Mucosa of descending colon (tissue), 3 donors: ENCODE measurements around the gene TNNI3K. TPM values are rescaled to one million over a fixed set of nuclear protein-coding genes. Genes with fewer than 3 reads are reported as not detected.

Source experiments
- ATAC-seq: fragments of 200-7000 bp; cut with Tn5 transposase; one replicate; pipeline ENCODE4 v1.9.1; 2020; ENCODE audit warnings: mild to moderate bottlenecking, moderate library complexity
- DNase-seq, 3 donors: peaks; one replicate each; pipeline ENCODE4 v3.0.0-alpha.2; 2020
- H3K36me3 ChIP-seq: fragments of 200-600 bp; one replicate; pipeline ENCODE4 v1.8.0; 2021; ENCODE audit warnings: low read depth, mild to moderate bottlenecking
- H3K4me1 ChIP-seq: fragments of 200-600 bp; one replicate; pipeline ENCODE4 v1.8.0; 2021; ENCODE audit warnings: low read depth, mild to moderate bottlenecking
- H3K4me3 ChIP-seq: fragments of 200-600 bp; one replicate; pipeline ENCODE4 v1.8.0; 2021; ENCODE audit warnings: mild to moderate bottlenecking
- H3K9me3 ChIP-seq: fragments of 200-600 bp; one replicate; pipeline ENCODE4 v1.8.0; 2021; ENCODE audit warnings: mild to moderate bottlenecking
- CTCF ChIP-seq: fragments of 200-600 bp; IDR thresholded peaks from one replicate; pipeline ENCODE4 v1.8.0; 2022; ENCODE audit warnings: antibody characterized with exemption, mild to moderate bottlenecking
- intact Hi-C, 2 donors: fragments of 100-400 bp; cut with DNase I in 1 of 2; cut with micrococcal nuclease in 1 of 2; formaldehyde crosslinking; loops; one replicate each; pipeline versions ENCODE4 v1.11.0 to v1.11.1; 2022; cut with DNase I, micrococcal nuclease
- total RNA-seq, 3 donors: library from RNA; stranded (reverse); fragmentation: NEBNext Ultra II Directional in 2 of 3; extraction: Animal tissue kit (Norgen Biotek cat#: 25700) in 2 of 3; gene quantifications; one replicate each; pipeline versions ENCODE4 v1.2.1 to v1.2.4, GENCODE V29; 2021 to 2023
- donor health status: DM: no; HTN: no; CAD: no; lungs with moderate emphysema.
- donor health status: DM: no; HTN: no; CAD: no.
- donor health status: DM: no; HTN: yes; CAD: no.

TNNI3K gene
- total RNA-seq, 3 donors from 2014 or later: 0.72 to 1.1 (median 1.1) TPM

GRCh38 chr1:74316302-74316701, 81.1 kb downstream of the TNNI3K start:
- H3K9me3 ChIP-seq: no peaks in the 10 kb centered on the region
- TF ChIP-seq CTCF: no peak
- no peak overlapping the region for H3K4me3 ChIP-seq
- intact Hi-C loops: no loop called here
- H3K4me1 ChIP-seq: no peaks in the 10 kb centered on the region
- ATAC-seq (no peak), DNase-seq (no peak)
- H3K36me3 ChIP-seq: no peaks in the 10 kb centered on the region

- H3K4me3 ChIP-seq: no peak overlapping the region
- intact Hi-C loops: no loop called here
- TF ChIP-seq CTCF: no peak
These were observed 82.5 kb downstream of the TNNI3K start for GRCh38 chr1:74317663-74318062.

GRCh38 chr1:74323937-74324473, 88.8 kb downstream of the TNNI3K start:
- H3K4me1 ChIP-seq: no peaks in the 10 kb centered on the region
- TF ChIP-seq CTCF: no peak
- no peaks in the 10 kb centered on the region for H3K9me3 ChIP-seq
- no peak for DNase-seq
- ATAC-seq: no peak
- no peaks in the 10 kb centered on the region for H3K36me3 ChIP-seq
- no peak overlapping the region for H3K4me3 ChIP-seq
- intact Hi-C loops: no loop called here

More at GRCh38 chr1:74317663-74318062, 82.5 kb downstream of the TNNI3K start:
- DNase-seq (no peak), ATAC-seq (no peak)
- no peaks in the 10 kb centered on the region for H3K36me3 ChIP-seq
- no peaks in the 10 kb centered on the region for H3K9me3 ChIP-seq
- no peaks in the 10 kb centered on the region for H3K4me1 ChIP-seq

GRCh38 chr1:74324684-74325448, 89.7 kb downstream of the TNNI3K start:
- no peak for ATAC-seq
- H3K9me3 ChIP-seq: no peaks in the 10 kb centered on the region
- H3K36me3 ChIP-seq: no peaks in the 10 kb centered on the region
- intact Hi-C loops: no loop called here
- no peak overlapping the region for H3K4me3 ChIP-seq
- TF ChIP-seq CTCF: no peak
- no peak for DNase-seq
- no peaks in the 10 kb centered on the region for H3K4me1 ChIP-seq

- Histone ChIP-seq H3K36me3 (no peaks in the 10 kb centered on the region), H3K9me3 (no peaks in the 10 kb centered on the region), H3K4me1 (no peaks in the 10 kb centered on the region), H3K4me3 (no peak overlapping the region)
- no peak for TF ChIP-seq CTCF
- intact Hi-C loops: no loop called here
- DNase-seq: no peak
- ATAC-seq: no peak
These were observed 93.7 kb downstream of the TNNI3K start for GRCh38 chr1:74328851-74329250.
